Kidney epithelial cell (primary cell): Measurements from ENCODE around the gene CCT3. TPM values are rescaled to one million over a fixed set of nuclear protein-coding genes. Genes with fewer than 3 reads are reported as not detected.

ENCODE experiments used
- DNase-seq: peaks from one replicate; pipeline ENCODE4 v3.0.0-alpha.2; 2010; ENCODE audit warnings: low read depth
- H3K27me3 ChIP-seq: 2 replicates; pipeline ENCODE4 v1.6.0; 2011; ENCODE audit warnings: low read length; ENCODE audit not compliant: control insufficient read depth, insufficient read depth
- H3K36me3 ChIP-seq: 2 replicates; pipeline ENCODE4 v1.5.1; 2011; ENCODE audit warnings: low read length; ENCODE audit not compliant: control insufficient read depth, insufficient read depth
- H3K4me3 ChIP-seq: 2 replicates; pipeline ENCODE4 v1.5.1; 2011; ENCODE audit warnings: low read depth, mild to moderate bottlenecking, control low read depth, low read length
- total RNA-seq: library from RNA; depleted of rRNA; stranded (reverse); fragments of >200 nt; gene quantifications from 2 replicates; pipeline ENCODE4 v1.2.3, GENCODE V29; 2015
- TF ChIP-seq, protein P1 (sequence below): IDR thresholded peaks from 2 replicates; pipeline ENCODE4 v1.5.1; 2011; ENCODE audit warnings: mild to moderate bottlenecking, moderate library complexity, low read length, control low read depth, inconsistent platforms; ENCODE audit not compliant: insufficient read depth, poor library complexity, severe bottlenecking

Gene CCT3
- total RNA-seq, 1 donor from 2014 or later, result 303 TPM

DNA sequence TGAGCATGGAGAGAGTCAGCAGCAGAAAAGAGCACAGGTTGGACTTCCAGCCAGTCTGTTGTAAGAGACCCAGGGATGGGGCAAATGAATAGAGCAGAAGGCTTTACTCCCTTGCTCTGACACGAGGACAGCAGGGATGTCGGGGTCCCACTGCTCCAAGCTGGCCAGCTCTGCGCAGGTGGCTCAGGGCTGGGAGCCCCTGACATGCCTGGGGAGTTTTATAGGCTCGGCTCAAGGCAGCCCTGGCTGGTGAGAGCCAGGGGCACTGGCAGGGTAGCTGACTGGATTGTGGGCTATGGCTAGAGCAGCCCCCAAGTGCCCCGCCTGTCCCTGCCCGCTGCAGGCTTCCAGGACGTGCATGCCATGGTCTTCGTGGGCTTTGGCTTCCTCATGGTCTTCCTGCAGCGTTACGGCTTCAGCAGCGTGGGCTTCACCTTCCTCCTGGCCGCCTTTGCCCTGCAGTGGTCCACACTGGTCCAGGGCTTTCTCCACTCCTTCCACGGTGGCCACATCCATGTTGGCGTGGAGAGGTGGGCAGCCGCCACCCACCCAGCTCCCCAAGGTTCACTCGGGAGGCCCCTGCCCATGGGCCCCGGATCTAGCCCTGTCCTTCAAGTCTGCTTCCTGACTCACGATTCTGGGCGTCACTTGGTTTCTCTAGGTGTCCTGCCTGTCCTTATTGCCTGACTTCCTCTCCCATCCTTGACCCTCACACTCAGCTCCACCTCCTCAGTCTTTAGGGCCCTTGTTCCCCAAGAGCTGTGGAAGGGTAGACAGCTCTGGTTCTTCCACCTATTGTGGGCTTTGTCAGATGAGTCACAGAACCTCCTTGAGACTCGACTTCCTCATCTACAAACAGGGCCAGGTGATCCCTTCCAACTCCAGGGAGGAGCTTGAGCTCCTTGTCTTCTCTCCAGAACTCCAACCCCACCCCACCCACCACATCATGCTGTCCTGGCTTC, 39.1 kb upstream of the CCT3 start:
- Histone ChIP-seq H3K4me3 (no peak overlapping the region), H3K27me3 (peaks cover 3% of the 10 kb centered on the region), H3K36me3 (no peaks in the 10 kb centered on the region)
- DNase-seq, result no peak
- TF ChIP-seq, protein P1, sequence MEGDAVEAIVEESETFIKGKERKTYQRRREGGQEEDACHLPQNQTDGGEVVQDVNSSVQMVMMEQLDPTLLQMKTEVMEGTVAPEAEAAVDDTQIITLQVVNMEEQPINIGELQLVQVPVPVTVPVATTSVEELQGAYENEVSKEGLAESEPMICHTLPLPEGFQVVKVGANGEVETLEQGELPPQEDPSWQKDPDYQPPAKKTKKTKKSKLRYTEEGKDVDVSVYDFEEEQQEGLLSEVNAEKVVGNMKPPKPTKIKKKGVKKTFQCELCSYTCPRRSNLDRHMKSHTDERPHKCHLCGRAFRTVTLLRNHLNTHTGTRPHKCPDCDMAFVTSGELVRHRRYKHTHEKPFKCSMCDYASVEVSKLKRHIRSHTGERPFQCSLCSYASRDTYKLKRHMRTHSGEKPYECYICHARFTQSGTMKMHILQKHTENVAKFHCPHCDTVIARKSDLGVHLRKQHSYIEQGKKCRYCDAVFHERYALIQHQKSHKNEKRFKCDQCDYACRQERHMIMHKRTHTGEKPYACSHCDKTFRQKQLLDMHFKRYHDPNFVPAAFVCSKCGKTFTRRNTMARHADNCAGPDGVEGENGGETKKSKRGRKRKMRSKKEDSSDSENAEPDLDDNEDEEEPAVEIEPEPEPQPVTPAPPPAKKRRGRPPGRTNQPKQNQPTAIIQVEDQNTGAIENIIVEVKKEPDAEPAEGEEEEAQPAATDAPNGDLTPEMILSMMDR, result no peak

DNA sequence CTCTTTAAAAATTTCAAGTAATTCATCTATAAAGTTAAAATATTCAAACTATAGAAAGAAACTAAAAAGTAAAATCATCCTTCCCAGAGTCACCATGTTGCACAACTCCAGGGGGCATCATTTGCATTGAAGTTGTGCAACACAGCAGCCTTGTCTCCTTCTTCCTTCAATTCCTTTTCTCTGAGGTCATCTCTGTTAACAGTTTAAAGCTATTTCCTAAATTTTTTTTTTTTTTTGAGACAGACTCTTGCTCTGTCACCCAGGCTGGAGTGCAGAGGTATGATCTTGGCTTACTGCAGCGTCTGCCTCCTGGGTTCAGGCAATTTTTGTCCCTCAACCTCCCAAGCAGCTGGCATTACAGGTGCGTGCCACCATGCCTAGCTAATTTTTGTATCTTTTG, 38.1 kb upstream of the CCT3 start:
- no peak for DNase-seq
- Histone ChIP-seq H3K27me3 (peaks cover 10% of the 10 kb centered on the region), H3K36me3 (no peaks in the 10 kb centered on the region), H3K4me3 (no peak overlapping the region)
- TF ChIP-seq, protein P1, result no peak

DNA sequence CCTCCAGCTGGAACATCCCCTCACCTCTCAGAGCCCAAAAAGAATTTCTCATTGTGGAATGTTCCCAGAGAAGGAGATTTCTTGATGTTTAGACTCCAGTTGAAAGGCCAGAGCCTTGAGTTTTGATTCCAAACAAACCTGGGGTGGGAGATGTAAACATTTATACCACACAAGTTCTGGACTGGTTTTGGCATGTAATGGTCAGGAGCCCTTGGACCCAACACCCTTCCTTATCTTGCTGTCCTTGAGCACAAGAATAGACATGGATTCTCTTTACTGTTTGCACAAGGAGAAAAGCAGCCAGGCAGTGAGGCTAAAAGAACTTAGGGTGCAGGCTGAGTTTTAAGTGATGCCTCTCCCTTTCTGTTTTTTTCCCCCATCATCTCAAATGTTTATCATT, 35.5 kb upstream of the CCT3 start:
- H3K4me3 ChIP-seq, result no peak overlapping the region
- TF ChIP-seq, protein P1, result no peak
- H3K27me3 ChIP-seq, result peaks cover 21% of the 10 kb centered on the region
- no peaks in the 10 kb centered on the region for H3K36me3 ChIP-seq
- DNase-seq, result no peak

DNA sequence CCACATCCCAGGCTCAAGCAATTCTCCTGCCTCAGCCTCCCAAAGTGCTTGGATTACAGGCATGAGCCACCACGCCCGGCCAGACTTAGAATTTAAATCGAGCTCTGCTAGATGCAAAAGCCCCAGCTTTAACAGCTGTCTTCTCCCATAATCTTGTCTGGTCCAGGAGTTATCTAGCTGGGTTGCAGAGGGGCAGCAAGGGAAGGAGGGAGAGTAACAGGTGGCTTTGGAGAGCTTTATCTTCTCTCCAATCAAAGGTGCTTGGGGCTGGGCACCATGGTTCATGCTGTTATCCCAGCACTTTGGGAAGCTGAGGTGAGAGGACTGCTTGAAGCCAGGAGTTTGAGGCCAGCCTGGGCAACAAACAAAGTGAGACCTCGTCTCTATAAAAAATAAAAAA, 34.8 kb upstream of the CCT3 start:
- TF ChIP-seq, protein P1, result no peak
- no peak for DNase-seq
- peaks cover 26% of the 10 kb centered on the region for H3K27me3 ChIP-seq
- H3K4me3 ChIP-seq, result no peak overlapping the region
- H3K36me3 ChIP-seq, result no peaks in the 10 kb centered on the region

DNA sequence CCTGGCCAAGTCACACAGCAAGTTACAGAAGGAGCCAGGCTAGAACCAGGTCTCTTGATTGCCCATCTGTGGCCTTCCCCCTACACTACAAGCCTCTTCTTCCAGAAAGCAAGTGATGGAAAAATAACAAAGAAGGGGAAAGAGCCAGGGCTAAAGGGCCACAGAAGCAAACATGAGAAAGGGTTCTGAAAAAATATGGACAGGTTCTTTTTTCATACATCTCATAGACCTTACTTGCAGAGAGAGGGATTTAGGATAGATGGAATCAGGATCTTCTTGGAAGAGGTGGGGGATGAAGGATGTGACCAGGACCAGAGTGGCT, 34.1 kb upstream of the CCT3 start:
- TF ChIP-seq, protein P1, result no peak
- no peak for DNase-seq
- Histone ChIP-seq H3K36me3 (no peaks in the 10 kb centered on the region), H3K27me3 (peaks cover 31% of the 10 kb centered on the region), H3K4me3 (no peak overlapping the region)
